Mononuclear cell (primary cell): ENCODE data around the gene PRKCQ. TPM values are rescaled to one million over a fixed set of nuclear protein-coding genes. Genes with fewer than 3 reads are reported as not detected.
"Not testable (repeated sequence)": the region's sequence is repeated elsewhere in the genome, so short reads cannot be mapped to it uniquely, and the experiment has no call there.

Experiments
- H3K27me3 ChIP-seq: 2 replicates; pipeline ENCODE4 v1.6.0; 2011; ENCODE audit warnings: low read length, control low read depth; ENCODE audit not compliant: insufficient read depth
- H3K4me1 ChIP-seq: 2 replicates; pipeline ENCODE4 v1.5.1; 2011; ENCODE audit warnings: mild to moderate bottlenecking, low read length, control low read depth; ENCODE audit not compliant: insufficient read depth
- H3K4me3 ChIP-seq: 2 replicates; pipeline ENCODE4 v1.5.1; 2011; ENCODE audit warnings: mild to moderate bottlenecking, low read length, moderate library complexity
- H3K9me3 ChIP-seq: 2 replicates; pipeline ENCODE4 v1.5.1; 2011; ENCODE audit warnings: low read depth, mild to moderate bottlenecking, control low read depth, low read length
- total RNA-seq: library from RNA; depleted of rRNA; stranded (reverse); fragments of >200 nt; gene quantifications from one replicate; pipeline ENCODE4 v1.2.3, GENCODE V29; 2012

The PRKCQ gene
- total RNA-seq, 1 donor, result 43.2 TPM

DNA sequence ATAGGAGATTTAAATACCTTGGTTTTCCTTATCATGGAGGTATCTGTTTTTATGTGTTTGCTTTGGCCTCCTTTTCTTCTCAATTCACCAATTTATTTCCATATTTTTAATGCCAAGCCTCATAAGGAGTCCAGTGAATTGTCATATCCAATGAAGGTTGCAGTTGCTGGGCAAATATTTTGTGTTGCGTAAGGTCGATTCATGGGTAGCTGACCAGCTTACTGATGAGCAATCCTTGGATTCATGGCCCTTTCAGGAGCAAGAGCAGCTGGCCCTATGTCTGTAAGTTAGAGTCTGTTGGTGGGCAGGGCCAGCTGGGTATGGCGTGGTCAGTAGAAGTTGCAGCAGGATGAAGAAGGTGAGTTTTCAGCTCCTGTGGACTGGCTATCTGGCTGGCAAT is 194.4 kb downstream of the PRKCQ start:
- Histone ChIP-seq H3K9me3 (peaks cover 8% of the 10 kb centered on the region), H3K27me3 (no peaks in the 10 kb centered on the region)

DNA sequence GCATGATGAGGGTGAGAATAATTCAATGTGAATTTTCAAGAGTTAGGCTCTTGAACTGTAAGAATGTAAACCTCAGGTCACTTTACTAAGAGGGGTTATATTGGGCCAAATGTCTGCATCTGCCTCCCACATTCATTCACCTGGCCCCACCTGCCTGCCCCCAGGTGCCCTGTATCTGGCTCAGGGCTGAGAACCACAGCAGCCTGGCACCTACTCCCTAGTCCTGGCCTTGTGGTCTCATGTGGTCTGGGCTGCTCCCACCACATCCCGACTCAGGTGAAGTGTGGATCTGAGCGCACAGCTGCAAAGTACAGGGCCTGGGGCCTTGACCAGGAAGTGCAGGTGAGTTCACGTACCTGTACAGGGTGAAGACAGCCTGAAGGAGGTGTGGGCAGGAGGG is 195.2 kb downstream of the PRKCQ start:
- H3K4me3 ChIP-seq, result no peak overlapping the region
- H3K27me3 ChIP-seq, result no peaks in the 10 kb centered on the region
- H3K4me1 ChIP-seq, result peaks cover 31% of the 10 kb centered on the region
- H3K9me3 ChIP-seq, result peaks cover 2% of the 10 kb centered on the region

More for the DNA sequence above, 194.4 kb downstream of the PRKCQ start:
- H3K4me1 ChIP-seq, result peaks cover 32% of the 10 kb centered on the region
- H3K4me3 ChIP-seq, result no peak overlapping the region

DNA sequence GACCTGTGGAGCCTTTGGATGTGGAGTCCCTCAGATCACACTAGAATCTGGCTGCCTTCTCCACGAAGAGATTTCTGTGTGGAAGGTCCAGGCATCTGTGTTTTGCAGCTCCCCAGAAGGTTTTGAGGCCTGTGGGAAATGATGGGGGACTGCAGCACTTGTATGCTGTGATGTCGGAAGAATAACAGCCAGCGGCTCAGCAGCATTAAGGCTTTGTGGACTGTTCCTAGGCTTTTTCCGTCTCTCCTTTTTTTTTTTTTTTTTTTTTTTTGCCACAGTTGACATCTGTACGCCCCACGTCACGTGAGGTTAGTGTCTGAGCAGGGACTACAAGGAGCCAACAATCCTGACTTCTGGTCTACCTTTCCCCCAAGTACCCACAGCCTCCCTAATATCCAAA is 196.0 kb downstream of the PRKCQ start:
- Histone ChIP-seq H3K9me3 (peaks cover 2% of the 10 kb centered on the region), H3K4me1 (peaks cover 31% of the 10 kb centered on the region), H3K27me3 (no peaks in the 10 kb centered on the region), H3K4me3 (no peak overlapping the region)

DNA sequence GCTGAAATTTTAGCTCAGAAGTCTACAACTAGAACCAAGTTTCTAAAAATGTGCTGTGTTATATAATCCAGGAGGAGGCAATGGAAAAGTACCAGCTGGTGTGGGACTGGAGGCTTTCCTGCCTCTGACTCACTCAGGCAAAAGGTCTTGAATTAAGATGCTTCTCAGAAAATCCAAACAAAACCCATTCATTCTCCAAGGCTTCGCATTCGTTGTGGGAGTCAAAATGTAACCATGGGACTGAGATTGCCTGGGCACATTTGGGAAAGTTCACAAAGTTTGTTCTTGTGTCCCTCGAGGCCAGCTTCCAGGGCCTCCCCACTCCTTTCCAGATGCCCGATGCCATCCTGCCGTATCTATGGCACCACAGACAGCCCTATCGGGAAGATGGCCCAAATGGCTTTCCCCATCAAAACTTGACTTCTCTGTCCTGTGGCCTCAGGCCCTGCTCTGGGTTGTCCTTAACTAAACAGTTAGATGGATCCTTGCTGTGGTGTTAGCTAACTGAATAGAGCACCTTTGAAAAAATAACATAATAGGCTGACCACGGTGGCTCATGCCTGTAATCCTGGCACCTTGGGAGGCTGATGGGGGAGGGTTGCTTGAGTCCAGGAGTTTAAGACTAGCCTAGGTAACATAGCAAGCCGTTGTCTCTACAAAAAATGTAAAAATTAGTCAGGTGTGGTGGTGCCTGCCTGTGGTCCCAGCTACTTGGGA is 196.8 kb downstream of the PRKCQ start:
- peaks cover 31% of the 10 kb centered on the region for H3K4me1 ChIP-seq
- no peak overlapping the region for H3K4me3 ChIP-seq

DNA sequence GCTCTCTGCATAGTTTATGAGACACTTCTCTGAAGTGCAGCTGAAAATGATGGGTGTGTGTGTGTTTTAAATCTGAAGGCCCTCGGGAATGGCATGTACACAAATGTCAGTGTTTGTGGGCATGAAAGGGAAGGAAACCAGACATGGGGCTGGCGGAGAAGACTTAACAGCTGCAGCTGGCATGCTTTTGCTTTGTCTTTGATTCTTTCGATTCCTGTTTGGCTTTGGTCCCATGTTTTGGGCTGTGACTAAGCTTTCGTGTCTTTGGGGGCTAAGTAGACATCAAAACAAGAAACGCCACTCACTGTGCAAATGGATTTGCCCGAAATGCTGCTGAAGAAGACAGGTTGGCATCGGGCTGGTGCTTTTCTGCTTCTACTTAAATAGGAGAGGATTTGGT is 198.0 kb downstream of the PRKCQ start:
- H3K4me1 ChIP-seq, result peaks cover 31% of the 10 kb centered on the region
- no peaks in the 10 kb centered on the region for H3K27me3 ChIP-seq
- peaks cover 4% of the 10 kb centered on the region for H3K9me3 ChIP-seq
- no peak overlapping the region for H3K4me3 ChIP-seq

More for the DNA sequence above, 196.8 kb downstream of the PRKCQ start:
- H3K27me3 ChIP-seq, result no peaks in the 10 kb centered on the region
- H3K9me3 ChIP-seq, result peaks cover 4% of the 10 kb centered on the region

DNA sequence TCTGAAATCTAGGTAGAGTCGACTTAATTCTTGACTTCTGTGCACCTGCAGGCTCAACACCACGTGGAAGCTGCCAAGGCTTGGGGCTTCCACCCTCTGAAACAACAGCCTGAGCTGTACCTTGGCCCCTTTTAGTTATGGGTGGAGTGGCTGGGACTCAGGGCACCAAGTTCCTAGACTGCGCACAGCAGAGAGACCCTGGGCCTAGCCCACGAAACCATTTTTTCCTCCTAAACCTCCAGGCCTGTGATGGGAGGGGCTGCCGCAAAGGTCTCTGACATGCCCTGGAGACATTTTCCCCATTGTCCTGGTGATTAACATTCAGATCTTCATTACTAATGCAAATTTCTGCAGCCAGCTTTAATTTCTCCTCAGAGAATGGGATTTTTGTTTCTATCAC is 199.6 kb downstream of the PRKCQ start:
- H3K4me3 ChIP-seq, H3K27me3 ChIP-seq, H3K9me3 ChIP-seq: not testable (repeated sequence)
- H3K4me1 ChIP-seq, result peaks cover 21% of the 10 kb centered on the region

DNA sequence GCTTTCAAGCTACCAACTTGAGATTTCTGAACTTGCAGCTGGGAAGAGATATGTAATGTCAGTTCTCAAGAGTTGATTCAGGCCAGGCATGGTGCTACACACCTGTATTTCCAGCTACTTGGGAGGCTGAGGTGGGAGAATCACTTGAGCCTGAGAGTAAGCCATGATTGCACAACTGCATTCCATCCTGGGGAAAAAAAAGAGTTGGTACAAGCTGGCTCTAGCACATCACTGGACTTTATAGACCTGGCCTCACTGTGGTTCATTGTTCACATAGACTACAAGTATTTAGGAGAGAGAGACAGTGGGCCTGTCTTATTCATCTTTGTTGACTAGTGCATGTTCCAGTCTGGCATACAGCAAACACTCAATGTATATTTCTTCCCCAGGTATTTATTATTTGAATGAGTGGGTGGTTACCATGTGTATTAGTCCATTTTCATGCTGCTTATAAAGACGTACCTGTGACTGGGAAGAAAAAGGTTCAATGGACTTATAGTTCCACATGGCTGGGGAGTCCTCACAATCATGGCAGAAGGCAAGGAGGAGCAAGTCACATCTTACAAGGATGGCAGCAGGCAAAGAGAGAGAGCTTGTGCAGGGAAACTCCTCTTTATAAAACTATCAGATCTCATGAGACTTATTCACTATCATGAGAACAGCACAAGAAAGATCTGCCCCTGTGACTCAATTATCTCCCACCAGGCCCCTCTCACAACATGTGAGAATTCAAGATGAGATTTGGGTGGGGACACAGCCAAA is 200.9 kb downstream of the PRKCQ start:
- Histone ChIP-seq H3K4me3 (no peak overlapping the region), H3K27me3 (no peaks in the 10 kb centered on the region), H3K4me1 (peaks cover 21% of the 10 kb centered on the region), H3K9me3 (peaks cover 4% of the 10 kb centered on the region)
